ENCODE results near the gene JMY.

The JMY gene

GRCh38 chr5:79263290-79263689 is 27.4 kb downstream of the JMY start:
- Histone ChIP-seq H3K4me3 (no peak overlapping the region), H3K27ac (no peak overlapping the region)
- no peak for DNase-seq (ENCODE audit: low spot score)
- no peak for TF ChIP-seq CTCF (IDR thresholded peaks at IDR 0.05)

- TF ChIP-seq CTCF (IDR thresholded peaks at IDR 0.05), result no peak
- DNase-seq (ENCODE audit: low spot score), result no peak
- Histone ChIP-seq H3K4me3 (no peak overlapping the region), H3K27ac (no peak overlapping the region)
Observed at GRCh38 chr5:79267180-79267579, 31.2 kb downstream of the JMY start.

GRCh38 chr5:79269733-79270166 is 33.8 kb downstream of the JMY start:
- Histone ChIP-seq H3K27ac (no peak overlapping the region), H3K4me3 (no peak overlapping the region)
- DNase-seq (ENCODE audit: low spot score), result no peak
- no peak for TF ChIP-seq CTCF (IDR thresholded peaks at IDR 0.05)

GRCh38 chr5:79273341-79273740 is 37.4 kb downstream of the JMY start:
- Histone ChIP-seq H3K4me3 (no peak overlapping the region), H3K27ac (no peak overlapping the region)
- TF ChIP-seq CTCF (IDR thresholded peaks at IDR 0.05), result no peak
- DNase-seq (ENCODE audit: low spot score), result no peak

GRCh38 chr5:79284846-79285245 is 48.9 kb downstream of the JMY start:
- Histone ChIP-seq H3K4me3 (no peak overlapping the region), H3K27ac (no peak overlapping the region)
- no peak for DNase-seq (ENCODE audit: low spot score)
- TF ChIP-seq CTCF (IDR thresholded peaks at IDR 0.05), result no peak

- DNase-seq (ENCODE audit: low spot score), result no peak
- H3K27ac ChIP-seq, result no peak overlapping the region
- no peak overlapping the region for H3K4me3 ChIP-seq
- no peak for TF ChIP-seq CTCF (IDR thresholded peaks at IDR 0.05)
Observed at GRCh38 chr5:79285285-79285684, 49.4 kb downstream of the JMY start.

- H3K4me3 ChIP-seq, result no peak overlapping the region
- DNase-seq (ENCODE audit: low spot score), result no peak
- no peak overlapping the region for H3K27ac ChIP-seq
- TF ChIP-seq CTCF (IDR thresholded peaks at IDR 0.05), result no peak
Observed at GRCh38 chr5:79285833-79286232, 49.9 kb downstream of the JMY start.
